Trophoblast cell (in vitro differentiated cells and primary cell): ENCODE results near the gene SLC45A2.

Source experiments
- DNase-seq, 2 donors: peaks; one replicate each; pipeline ENCODE4 v3.0.0-alpha.2; 2016
- H2AFZ ChIP-seq: 2 replicates; pipeline ENCODE4 v1.6.1; 2013; ENCODE audit warnings: low read length, moderate library complexity, mild to moderate bottlenecking; ENCODE audit not compliant: insufficient read depth, poor library complexity
- H2AK5ac ChIP-seq: 2 replicates; pipeline ENCODE4 v1.6.1; 2013; ENCODE audit warnings: mild to moderate bottlenecking, low read length
- H2BK120ac ChIP-seq: 2 replicates; pipeline ENCODE4 v1.6.1; 2013; ENCODE audit warnings: low read length, mild to moderate bottlenecking, moderate library complexity; ENCODE audit not compliant: insufficient read depth, poor library complexity
- H2BK12ac ChIP-seq: 2 replicates; pipeline ENCODE4 v1.6.1; 2013; ENCODE audit warnings: mild to moderate bottlenecking, low read length, moderate library complexity
- H2BK5ac ChIP-seq: 2 replicates; pipeline ENCODE4 v1.6.1; 2013; ENCODE audit warnings: low read length, low read depth, moderate library complexity, mild to moderate bottlenecking; ENCODE audit not compliant: poor library complexity
- H3K14ac ChIP-seq: 2 replicates; pipeline ENCODE4 v1.6.1; 2013; ENCODE audit warnings: mild to moderate bottlenecking, low read length
- H3K18ac ChIP-seq: 2 replicates; pipeline ENCODE4 v1.6.1; 2013; ENCODE audit warnings: mild to moderate bottlenecking, low read length
- H3K23ac ChIP-seq: 2 replicates; pipeline ENCODE4 v1.6.1; 2013; ENCODE audit warnings: low read length
- H3K27ac ChIP-seq: 2 replicates; pipeline ENCODE4 v1.5.1; 2013; ENCODE audit warnings: low read depth, mild to moderate bottlenecking, inconsistent platforms, low read length, moderate library complexity
- H3K27me3 ChIP-seq: 2 replicates; pipeline ENCODE4 v1.6.1; 2013; ENCODE audit warnings: inconsistent platforms, mild to moderate bottlenecking, low read length, moderate library complexity; ENCODE audit not compliant: insufficient read depth
- H3K36me3 ChIP-seq, 2 experiments: 1 replicate in 1 of 2; 2 replicates in 1 of 2; pipeline ENCODE4 v1.6.1; 2013; ENCODE audit warnings: low read length in 2 of 2, mild to moderate bottlenecking in 2 of 2, moderate library complexity in 1 of 2; ENCODE audit not compliant: insufficient read depth in 2 of 2, control insufficient read depth in 1 of 2
- H3K4ac ChIP-seq: 2 replicates; pipeline ENCODE4 v1.6.1; 2013; ENCODE audit warnings: low read depth, mild to moderate bottlenecking, low read length, moderate library complexity
- H3K4me1 ChIP-seq, 2 experiments: 1 replicate in 1 of 2; 2 replicates in 1 of 2; pipeline ENCODE4 v1.6.1; 2013; ENCODE audit warnings: low read length in 2 of 2, mild to moderate bottlenecking in 2 of 2, moderate library complexity in 1 of 2; ENCODE audit not compliant: insufficient read depth in 2 of 2, control insufficient read depth in 1 of 2
- H3K4me2 ChIP-seq: 2 replicates; pipeline ENCODE4 v1.6.1; 2013; ENCODE audit warnings: inconsistent platforms, mild to moderate bottlenecking, low read length, moderate library complexity
- H3K4me3 ChIP-seq: 2 replicates; pipeline ENCODE4 v1.5.1; 2013; ENCODE audit warnings: mild to moderate bottlenecking, low read depth, low read length, inconsistent platforms
- H3K79me1 ChIP-seq: one replicate; pipeline ENCODE4 v1.6.1; 2013; ENCODE audit warnings: low read length
- H3K79me2 ChIP-seq: 2 replicates; pipeline ENCODE4 v1.6.1; 2013; ENCODE audit warnings: low read length, mild to moderate bottlenecking; ENCODE audit not compliant: control insufficient read depth, insufficient read depth, poor library complexity
- H3K9ac ChIP-seq: 2 replicates; pipeline ENCODE4 v1.6.1; 2013; ENCODE audit warnings: mild to moderate bottlenecking, low read length
- H3K9me3 ChIP-seq: 2 replicates; pipeline ENCODE4 v1.6.1; 2013; ENCODE audit warnings: low read depth, mild to moderate bottlenecking, control low read depth, inconsistent platforms, low read length; ENCODE audit not compliant: insufficient read depth
- H4K12ac ChIP-seq: 2 replicates; pipeline ENCODE4 v1.6.1; 2013; ENCODE audit warnings: low read depth, mild to moderate bottlenecking, low read length, moderate library complexity
- H4K8ac ChIP-seq: 2 replicates; pipeline ENCODE4 v1.6.1; 2013; ENCODE audit warnings: low read depth, mild to moderate bottlenecking, low read length, moderate library complexity
- H4K91ac ChIP-seq: one replicate; pipeline ENCODE4 v1.6.1; 2013; ENCODE audit warnings: low read depth, mild to moderate bottlenecking, low read length, moderate library complexity
- WGBS: extraction: QIAGEN DNeasy Blood & Tissue Kit; methylation state at CpG from one replicate; pipeline ENCODE4 v1.1.7; 2013; ENCODE audit warnings: missing lambda C conversion rate; ENCODE audit not compliant: insufficient read length, insufficient coverage; ENCODE audit errors: extremely low coverage; 5-methylcytosine and 5-hydroxymethylcytosine counted together

Gene SLC45A2

DNA sequence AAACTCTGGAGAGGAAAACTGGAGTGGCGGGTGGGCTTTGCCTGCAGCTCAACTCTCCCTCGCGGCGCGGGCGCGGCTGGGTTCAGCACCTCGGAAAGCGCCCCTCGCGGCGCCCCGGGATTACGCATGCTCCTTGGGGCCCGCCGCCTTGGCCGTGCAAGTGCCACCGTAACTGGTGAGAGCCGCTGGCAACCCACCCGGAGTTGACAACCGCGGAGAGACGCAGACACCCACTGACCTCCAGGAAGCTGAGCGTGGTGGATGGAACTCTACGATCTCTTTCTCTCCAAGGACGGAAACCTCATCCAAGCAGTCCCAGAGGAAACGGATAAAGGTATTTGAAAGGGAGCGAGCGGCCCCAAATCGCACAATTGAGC lies 48.5 kb downstream of the SLC45A2 start:
- no peak overlapping the region for H4K12ac ChIP-seq
- no peaks in the 10 kb centered on the region for H3K36me3 ChIP-seq
- H3K27ac ChIP-seq = no peak overlapping the region
- no peak overlapping the region for H3K14ac ChIP-seq
- H2BK120ac ChIP-seq = no peak overlapping the region
- peaks cover 4% of the 10 kb centered on the region in 2 experiments for H3K4me1 ChIP-seq
- peak overlapping the region; percentile 60 for H3K4me3 ChIP-seq
- no peaks in the 10 kb centered on the region for H3K27me3 ChIP-seq
- H2AK5ac ChIP-seq = no peak overlapping the region
- H2AFZ ChIP-seq = no peak overlapping the region
- no peak overlapping the region for H3K18ac ChIP-seq
- H2BK12ac ChIP-seq = no peak overlapping the region
- H3K9ac ChIP-seq = no peak overlapping the region
- H3K79me1 ChIP-seq = no peaks in the 10 kb centered on the region
- H3K9me3 ChIP-seq = peaks cover 3% of the 10 kb centered on the region
- no peaks in the 10 kb centered on the region for H3K79me2 ChIP-seq
- H3K4ac ChIP-seq = no peak overlapping the region
- no CpG with 5 or more reads among the region's 30 CpGs for WGBS
- no peak overlapping the region for H3K23ac ChIP-seq
- peak in 1 of 2 donors; percentile 27 for DNase-seq
- H4K91ac ChIP-seq = no peak overlapping the region
- no peak overlapping the region for H2BK5ac ChIP-seq
- peak overlapping the region; percentile 99 for H3K4me2 ChIP-seq
- H4K8ac ChIP-seq = no peak overlapping the region

DNA sequence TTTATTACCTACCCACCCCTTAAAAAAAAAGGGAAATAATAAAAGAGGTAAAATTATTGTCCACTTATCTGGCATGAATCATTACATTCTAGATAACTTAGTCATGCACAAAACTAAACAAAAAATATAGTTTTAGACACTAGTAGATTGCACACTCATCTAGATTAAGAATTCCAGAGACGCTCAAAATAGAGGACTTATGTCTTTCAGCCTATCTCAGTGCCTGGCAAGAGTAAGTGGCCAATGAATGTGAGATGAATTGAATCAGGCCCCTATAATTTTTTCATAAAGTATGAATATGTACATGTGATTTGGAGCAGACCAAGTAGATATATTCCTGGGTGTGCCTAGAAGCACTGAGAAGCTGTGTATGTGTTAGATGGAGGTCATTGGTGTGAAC lies 50.3 kb downstream of the SLC45A2 start:
- Histone ChIP-seq H4K12ac (no peak overlapping the region), H3K14ac (no peak overlapping the region), H2BK12ac (no peak overlapping the region), H3K4ac (no peak overlapping the region), H2BK5ac (no peak overlapping the region), H2AK5ac (no peak overlapping the region), H3K9me3 (peaks cover 3% of the 10 kb centered on the region), H4K8ac (no peak overlapping the region), H3K27me3 (no peaks in the 10 kb centered on the region), H3K27ac (no peak overlapping the region), H3K9ac (no peak overlapping the region), H3K79me1 (no peaks in the 10 kb centered on the region), H2AFZ (no peak overlapping the region), H3K23ac (no peak overlapping the region), H3K4me3 (no peak overlapping the region), H3K79me2 (no peaks in the 10 kb centered on the region), H3K4me2 (no peak overlapping the region), H3K18ac (no peak overlapping the region), H4K91ac (no peak overlapping the region), H3K36me3 (no peaks in the 10 kb centered on the region), H3K4me1 (peaks cover 8 to 9% of the 10 kb centered on the region in 2 experiments), H2BK120ac (no peak overlapping the region)
- peak in 1 of 2 donors; percentile 18 for DNase-seq
- WGBS = no CpG with 5 or more reads among the region's 1 CpG

DNA sequence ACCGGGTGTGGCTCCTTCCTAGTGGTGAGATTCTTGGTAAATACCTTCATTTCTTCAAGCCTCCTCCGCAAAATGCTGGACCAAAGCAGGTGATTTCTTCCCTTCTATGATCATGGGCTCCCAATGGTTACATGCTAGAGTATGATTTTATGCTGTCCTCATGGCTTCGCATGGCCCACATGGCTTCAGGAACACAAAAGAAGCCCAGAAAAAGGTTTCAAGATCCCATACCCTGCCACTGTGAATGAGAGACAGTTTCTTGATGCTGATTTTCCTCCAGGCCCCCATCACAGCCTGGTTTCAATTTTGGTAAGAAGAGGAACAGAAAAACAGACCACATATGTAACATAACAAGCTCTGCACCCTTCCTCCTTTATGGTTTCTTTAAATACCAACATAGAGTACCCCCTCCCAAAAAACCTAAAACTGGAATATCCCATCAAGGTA lies 50.7 kb downstream of the SLC45A2 start:
- Histone ChIP-seq H2BK12ac (no peak overlapping the region), H3K4me1 (peaks cover 8 to 9% of the 10 kb centered on the region in 2 experiments), H4K91ac (no peak overlapping the region), H4K8ac (no peak overlapping the region), H3K4me2 (no peak overlapping the region), H3K4me3 (no peak overlapping the region), H3K27ac (no peak overlapping the region), H4K12ac (no peak overlapping the region), H3K36me3 (no peaks in the 10 kb centered on the region), H3K79me2 (no peaks in the 10 kb centered on the region), H3K9me3 (peaks cover 3% of the 10 kb centered on the region), H3K27me3 (no peaks in the 10 kb centered on the region), H2AFZ (no peak overlapping the region), H3K4ac (no peak overlapping the region), H2BK120ac (no peak overlapping the region), H3K9ac (no peak overlapping the region), H3K14ac (no peak overlapping the region), H2BK5ac (no peak overlapping the region), H2AK5ac (no peak overlapping the region), H3K23ac (no peak overlapping the region), H3K18ac (no peak overlapping the region), H3K79me1 (no peaks in the 10 kb centered on the region)
- WGBS = no CpG with 5 or more reads among the region's 3 CpGs
- DNase-seq = no peak

DNA sequence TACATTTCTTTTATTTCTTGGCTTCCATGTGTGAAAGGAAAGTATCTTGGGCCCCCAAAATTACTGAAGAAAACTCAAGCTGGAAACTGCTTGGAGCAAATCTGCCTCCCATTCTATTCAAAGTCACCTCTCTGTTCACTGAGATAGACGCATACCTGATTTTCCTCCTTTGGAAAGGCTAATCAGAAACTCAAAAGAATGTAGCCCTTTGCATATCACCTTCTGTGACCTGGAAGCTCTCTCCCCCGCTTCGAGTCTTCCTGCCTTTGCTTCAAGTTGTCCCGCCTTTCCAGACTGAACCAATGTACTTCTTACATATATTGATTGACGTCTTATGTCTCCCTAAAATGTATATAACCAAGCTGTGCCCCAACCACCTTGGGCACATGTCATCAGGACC lies 53.4 kb downstream of the SLC45A2 start:
- Histone ChIP-seq H3K4me1 (peaks cover 10 to 17% of the 10 kb centered on the region in 2 experiments), H3K27me3 (no peaks in the 10 kb centered on the region), H2BK12ac (no peak overlapping the region), H3K23ac (no peak overlapping the region), H3K4me2 (no peak overlapping the region), H2BK120ac (no peak overlapping the region), H3K36me3 (no peaks in the 10 kb centered on the region), H3K14ac (no peak overlapping the region), H2AK5ac (no peak overlapping the region), H2BK5ac (no peak overlapping the region), H3K4ac (no peak overlapping the region), H3K79me1 (no peaks in the 10 kb centered on the region), H3K79me2 (no peaks in the 10 kb centered on the region), H3K18ac (no peak overlapping the region), H4K91ac (no peak overlapping the region), H3K4me3 (no peak overlapping the region), H4K12ac (no peak overlapping the region), H4K8ac (no peak overlapping the region), H3K9ac (no peak overlapping the region), H3K27ac (no peak overlapping the region), H3K9me3 (no peaks in the 10 kb centered on the region), H2AFZ (no peak overlapping the region)
- no CpG with 5 or more reads among the region's 5 CpGs for WGBS
- no peak for DNase-seq
